ENCODE measurements around the gene BSG.

DNA sequence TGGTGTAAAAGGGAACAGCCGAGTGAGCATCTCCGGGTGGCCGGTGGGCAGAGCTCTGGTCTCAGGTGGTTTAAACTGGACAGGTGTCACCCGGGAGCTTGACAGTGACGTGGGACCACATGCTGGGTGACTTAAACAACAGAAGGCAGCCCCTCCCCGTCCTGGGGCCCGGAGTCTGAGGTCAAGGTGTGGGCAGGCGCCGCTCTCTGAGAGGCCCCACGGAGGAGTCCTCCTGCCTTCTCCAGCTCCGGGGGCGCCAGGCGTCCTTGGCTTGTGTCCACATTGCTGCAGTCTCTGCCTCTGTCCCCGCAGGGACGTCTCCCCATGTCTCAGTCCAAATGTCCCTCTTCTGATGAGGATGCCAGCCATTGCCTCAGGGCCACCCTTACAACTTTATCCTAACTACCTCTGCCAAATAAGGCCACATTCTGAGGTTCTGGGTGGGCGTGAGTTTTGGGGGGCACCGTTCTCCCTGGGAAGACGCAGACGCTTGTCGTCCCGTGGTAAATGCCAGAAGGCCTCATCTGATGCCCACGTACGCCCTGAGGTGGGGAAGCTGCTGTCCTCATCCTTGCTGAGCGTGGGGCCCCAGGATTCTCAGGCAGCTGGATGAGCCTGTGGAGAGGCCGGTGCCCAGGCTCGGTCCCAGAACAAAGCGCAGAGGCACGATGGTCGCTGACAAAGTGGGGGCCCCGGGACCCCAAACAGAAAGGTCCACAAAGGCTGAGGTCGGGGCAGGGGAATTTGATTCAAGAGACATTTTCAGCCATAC lies 15.6 kb upstream of the BSG start:
- TF ChIP-seq, protein P1, sequence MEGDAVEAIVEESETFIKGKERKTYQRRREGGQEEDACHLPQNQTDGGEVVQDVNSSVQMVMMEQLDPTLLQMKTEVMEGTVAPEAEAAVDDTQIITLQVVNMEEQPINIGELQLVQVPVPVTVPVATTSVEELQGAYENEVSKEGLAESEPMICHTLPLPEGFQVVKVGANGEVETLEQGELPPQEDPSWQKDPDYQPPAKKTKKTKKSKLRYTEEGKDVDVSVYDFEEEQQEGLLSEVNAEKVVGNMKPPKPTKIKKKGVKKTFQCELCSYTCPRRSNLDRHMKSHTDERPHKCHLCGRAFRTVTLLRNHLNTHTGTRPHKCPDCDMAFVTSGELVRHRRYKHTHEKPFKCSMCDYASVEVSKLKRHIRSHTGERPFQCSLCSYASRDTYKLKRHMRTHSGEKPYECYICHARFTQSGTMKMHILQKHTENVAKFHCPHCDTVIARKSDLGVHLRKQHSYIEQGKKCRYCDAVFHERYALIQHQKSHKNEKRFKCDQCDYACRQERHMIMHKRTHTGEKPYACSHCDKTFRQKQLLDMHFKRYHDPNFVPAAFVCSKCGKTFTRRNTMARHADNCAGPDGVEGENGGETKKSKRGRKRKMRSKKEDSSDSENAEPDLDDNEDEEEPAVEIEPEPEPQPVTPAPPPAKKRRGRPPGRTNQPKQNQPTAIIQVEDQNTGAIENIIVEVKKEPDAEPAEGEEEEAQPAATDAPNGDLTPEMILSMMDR (conservative IDR thresholded peaks at IDR 0.05; ENCODE audit: low read depth in 2 of 2), result no peak
- TF ChIP-seq POLR2AphosphoS5 (IDR thresholded peaks at IDR 0.05; ENCODE audit: low read depth), result no peak
- no peak for TF ChIP-seq EZH2 (IDR thresholded peaks at IDR 0.05; ENCODE audit: low read depth, unreplicated experiment)
- TF ChIP-seq, protein P2, sequence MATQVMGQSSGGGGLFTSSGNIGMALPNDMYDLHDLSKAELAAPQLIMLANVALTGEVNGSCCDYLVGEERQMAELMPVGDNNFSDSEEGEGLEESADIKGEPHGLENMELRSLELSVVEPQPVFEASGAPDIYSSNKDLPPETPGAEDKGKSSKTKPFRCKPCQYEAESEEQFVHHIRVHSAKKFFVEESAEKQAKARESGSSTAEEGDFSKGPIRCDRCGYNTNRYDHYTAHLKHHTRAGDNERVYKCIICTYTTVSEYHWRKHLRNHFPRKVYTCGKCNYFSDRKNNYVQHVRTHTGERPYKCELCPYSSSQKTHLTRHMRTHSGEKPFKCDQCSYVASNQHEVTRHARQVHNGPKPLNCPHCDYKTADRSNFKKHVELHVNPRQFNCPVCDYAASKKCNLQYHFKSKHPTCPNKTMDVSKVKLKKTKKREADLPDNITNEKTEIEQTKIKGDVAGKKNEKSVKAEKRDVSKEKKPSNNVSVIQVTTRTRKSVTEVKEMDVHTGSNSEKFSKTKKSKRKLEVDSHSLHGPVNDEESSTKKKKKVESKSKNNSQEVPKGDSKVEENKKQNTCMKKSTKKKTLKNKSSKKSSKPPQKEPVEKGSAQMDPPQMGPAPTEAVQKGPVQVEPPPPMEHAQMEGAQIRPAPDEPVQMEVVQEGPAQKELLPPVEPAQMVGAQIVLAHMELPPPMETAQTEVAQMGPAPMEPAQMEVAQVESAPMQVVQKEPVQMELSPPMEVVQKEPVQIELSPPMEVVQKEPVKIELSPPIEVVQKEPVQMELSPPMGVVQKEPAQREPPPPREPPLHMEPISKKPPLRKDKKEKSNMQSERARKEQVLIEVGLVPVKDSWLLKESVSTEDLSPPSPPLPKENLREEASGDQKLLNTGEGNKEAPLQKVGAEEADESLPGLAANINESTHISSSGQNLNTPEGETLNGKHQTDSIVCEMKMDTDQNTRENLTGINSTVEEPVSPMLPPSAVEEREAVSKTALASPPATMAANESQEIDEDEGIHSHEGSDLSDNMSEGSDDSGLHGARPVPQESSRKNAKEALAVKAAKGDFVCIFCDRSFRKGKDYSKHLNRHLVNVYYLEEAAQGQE (IDR thresholded peaks at IDR 0.05; ENCODE audit: unreplicated experiment), result no peak
- TF ChIP-seq JUNB (IDR thresholded peaks at IDR 0.05; ENCODE audit: unreplicated experiment), result no peak
